HepG2 (cell line): ENCODE measurements around the gene SLC35A1. TPM values are rescaled to one million over a fixed set of nuclear protein-coding genes. Genes with fewer than 3 reads are reported as not detected.

Source experiments
- ADNP ChIP-seq: sonication (generic); formaldehyde crosslinking; IDR thresholded peaks from 2 replicates; pipeline ENCODE4 v1.4.0; 2020; ENCODE audit warnings: missing genetic modification reagents
- CAMTA2 ChIP-seq: sonication (generic); formaldehyde crosslinking; IDR thresholded peaks from 2 replicates; pipeline ENCODE4 v1.4.0; 2020; ENCODE audit warnings: mild to moderate bottlenecking, missing genetic modification reagents, borderline replicate concordance
- ISX ChIP-seq: sonication (generic); formaldehyde crosslinking; conservative IDR thresholded peaks from 2 replicates; pipeline ENCODE4 v1.5.0; 2020; ENCODE audit warnings: missing genetic modification reagents
- JDP2 ChIP-seq: sonication (generic); formaldehyde crosslinking; IDR thresholded peaks from 2 replicates; pipeline ENCODE4 v1.8.1; 2022; ENCODE audit warnings: missing genetic modification reagents, borderline replicate concordance
- NR2F1 ChIP-seq, 2 experiments: fragments of 450-650 bp in 1 of 2; formaldehyde crosslinking in 1 of 2; IDR thresholded peaks; 2 replicates each; pipeline versions ENCODE4 v1.5.0 to v1.6.1; 2016 to 2020; ENCODE audit warnings: mild to moderate bottlenecking in 1 of 2, missing compliant biosample characterization in 1 of 2, missing genetic modification reagents in 1 of 2, moderate library complexity in 1 of 2
- PRPF4 ChIP-seq: fragments of 200-400 bp; formaldehyde crosslinking; IDR thresholded peaks from 2 replicates; pipeline ENCODE4 v1.6.1; 2016; ENCODE audit warnings: low read length, low read depth; ENCODE audit not compliant: poor library complexity, severe bottlenecking
- RELA ChIP-seq: sonication (generic); formaldehyde crosslinking; IDR thresholded peaks from 2 replicates; pipeline ENCODE4 v1.4.0; 2020; ENCODE audit warnings: missing genetic modification reagents
- ZBTB42 ChIP-seq: sonication (generic); formaldehyde crosslinking; IDR thresholded peaks from 2 replicates; pipeline ENCODE4 v1.5.0; 2020; ENCODE audit warnings: mild to moderate bottlenecking, missing genetic modification reagents
- ZFP36 ChIP-seq: fragments of 150-350 bp; IDR thresholded peaks from 2 replicates; pipeline ENCODE4 v1.6.1; 2018; ENCODE audit warnings: borderline replicate concordance, low read length, low read depth; ENCODE audit not compliant: partially characterized antibody
- ZMYM3 ChIP-seq: sonication (generic); formaldehyde crosslinking; IDR thresholded peaks from 2 replicates; pipeline ENCODE4 v1.5.1; 2020; ENCODE audit warnings: mild to moderate bottlenecking, missing genetic modification reagents
- ZNF230 ChIP-seq: sonication (generic); formaldehyde crosslinking; IDR thresholded peaks from 2 replicates; pipeline ENCODE4 v1.4.0; 2020; ENCODE audit warnings: mild to moderate bottlenecking, missing genetic modification reagents
- ZNF329 ChIP-seq: sonication (generic); formaldehyde crosslinking; IDR thresholded peaks from 2 replicates; pipeline ENCODE4 v1.9.0; 2021; ENCODE audit warnings: low read depth, mild to moderate bottlenecking, missing genetic modification reagents
- ZNF615 ChIP-seq: sonication (generic); formaldehyde crosslinking; IDR thresholded peaks from 2 replicates; pipeline ENCODE4 v1.5.0; 2020; ENCODE audit warnings: mild to moderate bottlenecking, missing genetic modification reagents, borderline replicate concordance
- ZNF839 ChIP-seq: sonication (generic); formaldehyde crosslinking; IDR thresholded peaks from 2 replicates; pipeline ENCODE4 v1.4.0; 2020; ENCODE audit warnings: missing genetic modification reagents, mild to moderate bottlenecking, borderline replicate concordance
- polyA plus RNA-seq, 8 experiments: library from polyadenylated mRNA; depleted of rRNA in 3 of 8; stranded (reverse) in 7 of 8; unstranded in 1 of 8; fragments of >200 nt; fragmentation: Illumina TruSeq in 4 of 8; extraction: Trizol in 4 of 8; gene quantifications; 2 replicates each; pipeline versions ENCODE4 v1.2.1 to v1.2.3, GENCODE V29; 2011 to 2016; ENCODE audit warnings: low read depth in 4 of 8, missing spikeins in 1 of 8, mixed read lengths in 1 of 8; ENCODE audit not compliant: insufficient read depth in 1 of 8
- total RNA-seq, 5 experiments: library from RNA; depleted of rRNA; stranded (reverse); fragments of >200 nt; fragmentation: Illumina TruSeq; extraction: Trizol; gene quantifications; 2 replicates each; pipeline ENCODE4 v1.2.3, GENCODE V29; 2016; ENCODE audit warnings: low read depth in 1 of 5
- TF ChIP-seq, protein P1 (sequence below): sonication (generic); formaldehyde crosslinking; IDR thresholded peaks from 2 replicates; pipeline ENCODE4 v1.9.0; 2021; ENCODE audit warnings: missing genetic modification reagents, borderline replicate concordance
- TF ChIP-seq, protein P2 (sequence below): sonication (generic); formaldehyde crosslinking; IDR thresholded peaks from 2 replicates; pipeline ENCODE4 v1.5.0; 2020; ENCODE audit warnings: missing genetic modification reagents
- TF ChIP-seq, protein P3 (sequence below): IDR thresholded peaks from 2 replicates; pipeline ENCODE4 v1.6.1; 2012; ENCODE audit warnings: low read length, improper control_type of control experiment
- TF ChIP-seq, protein P4 (sequence below): sonication (generic); formaldehyde crosslinking; IDR thresholded peaks from 2 replicates; pipeline ENCODE4 v1.4.0; 2020; ENCODE audit warnings: missing genetic modification reagents

SLC35A1 gene
- total and polyA plus RNA-seq, 2 of the 13 experiments (the other 11 are each of a cell fraction or from before 2014, with no cell fraction given): 24.8 to 25.1 TPM

DNA sequence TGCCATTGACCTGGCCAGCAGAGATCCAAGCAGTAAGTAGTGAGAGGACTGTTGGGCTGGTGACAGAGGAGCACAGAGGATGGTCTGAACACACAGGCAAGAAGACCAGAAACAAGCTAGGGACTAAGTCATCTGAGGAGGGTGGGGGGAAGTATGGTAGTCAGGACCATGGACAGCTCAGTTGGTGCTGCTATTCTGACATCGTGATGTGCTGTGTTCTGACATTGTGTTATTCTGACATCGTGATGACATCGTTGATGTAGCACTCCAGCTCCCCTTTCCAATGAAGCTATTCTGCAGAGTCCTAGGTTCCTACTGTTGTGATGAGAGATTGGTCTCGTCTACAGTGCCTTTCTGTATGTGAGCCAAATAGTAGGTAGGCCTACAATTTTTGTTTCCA is 36.3 kb upstream of the SLC35A1 start (continued):
- TF ChIP-seq ZMYM3 (CRISPR knock-in tag) (no peak), ZBTB42 (CRISPR knock-in tag) (no peak), ZNF329 (CRISPR knock-in tag) (no peak), CAMTA2 (CRISPR knock-in tag) (no peak), PRPF4 (no peak), ISX (CRISPR knock-in tag) (no peak), JDP2 (CRISPR knock-in tag) (no peak; the same call in 1 of the 2 replicates), ZNF230 (no peak), NR2F1 (CRISPR knock-in tag; IDR thresholded peaks at IDR 0.05) (no peak), ADNP (CRISPR knock-in tag) (no peak), RELA (CRISPR knock-in tag) (no peak), ZFP36 (no peak), ZNF615 (no peak), ZNF839 (CRISPR knock-in tag) (no peak)
- TF ChIP-seq, protein P1, sequence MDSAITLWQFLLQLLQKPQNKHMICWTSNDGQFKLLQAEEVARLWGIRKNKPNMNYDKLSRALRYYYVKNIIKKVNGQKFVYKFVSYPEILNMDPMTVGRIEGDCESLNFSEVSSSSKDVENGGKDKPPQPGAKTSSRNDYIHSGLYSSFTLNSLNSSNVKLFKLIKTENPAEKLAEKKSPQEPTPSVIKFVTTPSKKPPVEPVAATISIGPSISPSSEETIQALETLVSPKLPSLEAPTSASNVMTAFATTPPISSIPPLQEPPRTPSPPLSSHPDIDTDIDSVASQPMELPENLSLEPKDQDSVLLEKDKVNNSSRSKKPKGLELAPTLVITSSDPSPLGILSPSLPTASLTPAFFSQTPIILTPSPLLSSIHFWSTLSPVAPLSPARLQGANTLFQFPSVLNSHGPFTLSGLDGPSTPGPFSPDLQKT (CRISPR knock-in tag): no peak; the same call in 1 of the 2 replicates
- TF ChIP-seq, protein P2, sequence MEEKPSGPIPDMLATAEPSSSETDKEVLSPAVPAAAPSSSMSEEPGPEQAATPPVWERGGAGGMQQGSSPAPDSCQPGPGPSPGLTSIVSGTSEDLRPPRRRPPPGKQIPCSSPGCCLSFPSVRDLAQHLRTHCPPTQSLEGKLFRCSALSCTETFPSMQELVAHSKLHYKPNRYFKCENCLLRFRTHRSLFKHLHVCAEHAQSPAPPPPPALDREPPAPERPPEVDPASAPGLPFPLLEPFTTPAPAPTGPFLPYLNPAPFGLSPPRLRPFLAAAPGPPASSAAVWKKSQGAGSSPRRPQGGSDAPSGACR: no peak
- TF ChIP-seq, protein P3, sequence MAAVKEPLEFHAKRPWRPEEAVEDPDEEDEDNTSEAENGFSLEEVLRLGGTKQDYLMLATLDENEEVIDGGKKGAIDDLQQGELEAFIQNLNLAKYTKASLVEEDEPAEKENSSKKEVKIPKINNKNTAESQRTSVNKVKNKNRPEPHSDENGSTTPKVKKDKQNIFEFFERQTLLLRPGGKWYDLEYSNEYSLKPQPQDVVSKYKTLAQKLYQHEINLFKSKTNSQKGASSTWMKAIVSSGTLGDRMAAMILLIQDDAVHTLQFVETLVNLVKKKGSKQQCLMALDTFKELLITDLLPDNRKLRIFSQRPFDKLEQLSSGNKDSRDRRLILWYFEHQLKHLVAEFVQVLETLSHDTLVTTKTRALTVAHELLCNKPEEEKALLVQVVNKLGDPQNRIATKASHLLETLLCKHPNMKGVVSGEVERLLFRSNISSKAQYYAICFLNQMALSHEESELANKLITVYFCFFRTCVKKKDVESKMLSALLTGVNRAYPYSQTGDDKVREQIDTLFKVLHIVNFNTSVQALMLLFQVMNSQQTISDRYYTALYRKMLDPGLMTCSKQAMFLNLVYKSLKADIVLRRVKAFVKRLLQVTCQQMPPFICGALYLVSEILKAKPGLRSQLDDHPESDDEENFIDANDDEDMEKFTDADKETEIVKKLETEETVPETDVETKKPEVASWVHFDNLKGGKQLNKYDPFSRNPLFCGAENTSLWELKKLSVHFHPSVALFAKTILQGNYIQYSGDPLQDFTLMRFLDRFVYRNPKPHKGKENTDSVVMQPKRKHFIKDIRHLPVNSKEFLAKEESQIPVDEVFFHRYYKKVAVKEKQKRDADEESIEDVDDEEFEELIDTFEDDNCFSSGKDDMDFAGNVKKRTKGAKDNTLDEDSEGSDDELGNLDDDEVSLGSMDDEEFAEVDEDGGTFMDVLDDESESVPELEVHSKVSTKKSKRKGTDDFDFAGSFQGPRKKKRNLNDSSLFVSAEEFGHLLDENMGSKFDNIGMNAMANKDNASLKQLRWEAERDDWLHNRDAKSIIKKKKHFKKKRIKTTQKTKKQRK: no peak
- TF ChIP-seq, protein P4, sequence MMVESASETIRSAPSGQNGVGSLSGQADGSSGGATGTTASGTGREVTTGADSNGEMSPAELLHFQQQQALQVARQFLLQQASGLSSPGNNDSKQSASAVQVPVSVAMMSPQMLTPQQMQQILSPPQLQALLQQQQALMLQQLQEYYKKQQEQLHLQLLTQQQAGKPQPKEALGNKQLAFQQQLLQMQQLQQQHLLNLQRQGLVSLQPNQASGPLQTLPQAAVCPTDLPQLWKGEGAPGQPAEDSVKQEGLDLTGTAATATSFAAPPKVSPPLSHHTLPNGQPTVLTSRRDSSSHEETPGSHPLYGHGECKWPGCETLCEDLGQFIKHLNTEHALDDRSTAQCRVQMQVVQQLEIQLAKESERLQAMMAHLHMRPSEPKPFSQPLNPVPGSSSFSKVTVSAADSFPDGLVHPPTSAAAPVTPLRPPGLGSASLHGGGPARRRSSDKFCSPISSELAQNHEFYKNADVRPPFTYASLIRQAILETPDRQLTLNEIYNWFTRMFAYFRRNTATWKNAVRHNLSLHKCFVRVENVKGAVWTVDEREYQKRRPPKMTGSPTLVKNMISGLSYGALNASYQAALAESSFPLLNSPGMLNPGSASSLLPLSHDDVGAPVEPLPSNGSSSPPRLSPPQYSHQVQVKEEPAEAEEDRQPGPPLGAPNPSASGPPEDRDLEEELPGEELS (CRISPR knock-in tag): no peak
